ENCODE data around the gene EEIG2.
"Not testable (repeated sequence)": the region's sequence is repeated elsewhere in the genome, so short reads cannot be mapped to it uniquely, and the experiment has no call there.

Gene EEIG2

GRCh38 chr1:108559215-108560186, at the start of gene EEIG2:
EEIG2 (plus strand) TSS chr1:108560100; CDS start chr1:108560429, 329 bp downstream.
- peak; percentile 96 for DNase-seq

GRCh38 chr1:108511764-108512163, 48.1 kb upstream of the EEIG2 start:
- no peak for DNase-seq

GRCh38 chr1:108512239-108513043, 47.5 kb upstream of the EEIG2 start:
- peak; percentile 61 for DNase-seq

GRCh38 chr1:108513044-108513415, 46.9 kb upstream of the EEIG2 start:
- DNase-seq: no peak

GRCh38 chr1:108513914-108514313, 46.0 kb upstream of the EEIG2 start:
- not testable (repeated sequence) for DNase-seq

GRCh38 chr1:108517301-108517897, 42.5 kb upstream of the EEIG2 start:
- DNase-seq: not testable (repeated sequence)

- no peak for DNase-seq
Measured at GRCh38 chr1:108521990-108522393, 37.9 kb upstream of the EEIG2 start.

GRCh38 chr1:108523829-108524228, 36.1 kb upstream of the EEIG2 start:
- no peak for DNase-seq

- DNase-seq: no peak
Measured at GRCh38 chr1:108524676-108525075, 35.2 kb upstream of the EEIG2 start.

- no peak for DNase-seq
Measured at GRCh38 chr1:108527135-108527534, 32.8 kb upstream of the EEIG2 start.

- no peak for DNase-seq
Measured at GRCh38 chr1:108527837-108528236, 32.1 kb upstream of the EEIG2 start.

- no peak for DNase-seq
Measured at GRCh38 chr1:108531444-108531843, 28.5 kb upstream of the EEIG2 start.

- DNase-seq: no peak
Measured at GRCh38 chr1:108532730-108533129, 27.2 kb upstream of the EEIG2 start.

- no peak for DNase-seq
Measured at GRCh38 chr1:108533351-108534083, 26.4 kb upstream of the EEIG2 start.

GRCh38 chr1:108534759-108535158, 25.1 kb upstream of the EEIG2 start:
- no peak for DNase-seq

- DNase-seq: not testable (repeated sequence)
Measured at GRCh38 chr1:108535315-108535897, 24.5 kb upstream of the EEIG2 start.

- DNase-seq: not testable (repeated sequence)
Measured at GRCh38 chr1:108536021-108536420, 23.9 kb upstream of the EEIG2 start.

- not testable (repeated sequence) for DNase-seq
Measured at GRCh38 chr1:108536791-108537190, 23.1 kb upstream of the EEIG2 start.

- DNase-seq: no peak
Measured at GRCh38 chr1:108537976-108538375, 21.9 kb upstream of the EEIG2 start.

GRCh38 chr1:108540977-108541376, 18.9 kb upstream of the EEIG2 start:
- DNase-seq: no peak

GRCh38 chr1:108541861-108542260, 18.0 kb upstream of the EEIG2 start:
- DNase-seq: no peak

- not testable (repeated sequence) for DNase-seq
Measured at GRCh38 chr1:108547493-108547892, 12.4 kb upstream of the EEIG2 start.
